Astrocyte of the cerebellum (primary cell): ENCODE data around the gene MRPL17.

Source experiments
- DNase-seq: peaks from one replicate; pipeline ENCODE4 v3.0.0-alpha.2; 2011; ENCODE audit warnings: low read depth
- H3K4me3 ChIP-seq: 2 replicates; pipeline ENCODE4 v1.5.1; 2011; ENCODE audit warnings: mild to moderate bottlenecking, low read depth, low read length, moderate library complexity
- CTCF ChIP-seq: IDR thresholded peaks from 2 replicates; pipeline ENCODE4 v1.5.1; 2012; ENCODE audit warnings: low read length, low read depth, moderate library complexity, mild to moderate bottlenecking; ENCODE audit errors: missing control alignments
- in situ Hi-C: cut with HindIII; loops from 2 replicates; pipeline ENCODE4 v1.10.0; 2017; ENCODE audit warnings: low sequenced_read_pairs

Gene MRPL17

GRCh38 chr11:6682936-6683861 lies at the start of gene MRPL17:
MRPL17 (minus strand) TSS chr11:6683340; CDS start chr11:6683296, 44 bp downstream.
- peak; percentile 89 for TF ChIP-seq CTCF
- H3K4me3 ChIP-seq = peak within 1 kb of the TSS; percentile 98
- DNase-seq = peak; percentile 99
- in situ Hi-C loops = no loop called here

GRCh38 chr11:6727971-6728760 lies 45.0 kb upstream of the MRPL17 start:
- no peak overlapping the region for H3K4me3 ChIP-seq
- TF ChIP-seq CTCF = no peak
- no peak for DNase-seq
- in situ Hi-C loops = no loop called here

GRCh38 chr11:6725386-6725896 lies 42.3 kb upstream of the MRPL17 start:
- no peak overlapping the region for H3K4me3 ChIP-seq
- TF ChIP-seq CTCF = no peak
- in situ Hi-C loops = no loop called here
- no peak for DNase-seq

GRCh38 chr11:6724013-6724412 lies 40.9 kb upstream of the MRPL17 start:
- in situ Hi-C loops = no loop called here
- H3K4me3 ChIP-seq = no peak overlapping the region
- TF ChIP-seq CTCF = no peak
- no peak for DNase-seq

- DNase-seq = no peak
- H3K4me3 ChIP-seq = no peak overlapping the region
- no peak for TF ChIP-seq CTCF
- in situ Hi-C loops = no loop called here
Measured at GRCh38 chr11:6721343-6721742, 38.2 kb upstream of the MRPL17 start.

- no peak for DNase-seq
- in situ Hi-C loops = no loop called here
- TF ChIP-seq CTCF = no peak
- no peak overlapping the region for H3K4me3 ChIP-seq
Measured at GRCh38 chr11:6719576-6719975, 36.4 kb upstream of the MRPL17 start.
